K562 (cell line): ENCODE data around the gene AKT2. TPM values are rescaled to one million over a fixed set of nuclear protein-coding genes. Genes with fewer than 3 reads are reported as not detected.
A peak's percentile ranks its signal among the peaks of the same experiment; 100 is the strongest.

ENCODE experiments used
- BCOR ChIP-seq: fragments of 450-650 bp; IDR thresholded peaks from 2 replicates; pipeline ENCODE4 v1.6.1; 2016
- CBX3 ChIP-seq, 2 experiments: IDR thresholded peaks; 1 replicate in 1 of 2; 2 replicates in 1 of 2; pipeline ENCODE4 v1.6.1; 2012; ENCODE audit warnings: inconsistent platforms in 2 of 2, low read length in 2 of 2, borderline replicate concordance in 1 of 2, control low read depth in 1 of 2
- CBX8 ChIP-seq: fragments of 200-600 bp; sonication (generic); IDR thresholded peaks from 2 replicates; pipeline ENCODE4 v1.6.1; 2012; ENCODE audit warnings: borderline replicate concordance, mixed run types, low read depth, mild to moderate bottlenecking, moderate library complexity, mixed read lengths, low read length, control low read depth, inconsistent platforms; ENCODE audit not compliant: poor library complexity, severe bottlenecking; ENCODE audit errors: extremely low read depth
- CEBPG ChIP-seq, 3 experiments: fragments of 200-800 bp in 1 of 3; sonication (Bioruptor generic) in 1 of 3; sonication (generic) in 1 of 3; formaldehyde crosslinking in 1 of 3; IDR thresholded peaks in 2 of 3; conservative IDR thresholded peaks in 1 of 3; 2 replicates each; pipeline versions ENCODE4 v1.6.1 to v1.8.0; 2016 to 2022; ENCODE audit warnings: missing compliant biosample characterization in 2 of 3, missing genetic modification characterization in 2 of 3, mild to moderate bottlenecking in 1 of 3, missing genetic modification reagents in 1 of 3
- DIDO1 ChIP-seq: fragments of 450-650 bp; IDR thresholded peaks from 2 replicates; pipeline ENCODE4 v1.6.1; 2016; ENCODE audit warnings: low read depth, missing biosample characterization, missing genetic modification characterization
- EP300 ChIP-seq: IDR thresholded peaks from 2 replicates; pipeline ENCODE4 v1.6.1; 2012; ENCODE audit warnings: low read length, improper control_type of control experiment
- KAT7 ChIP-seq: sonication (generic); formaldehyde crosslinking; IDR thresholded peaks from 2 replicates; pipeline ENCODE4 v1.8.0; 2022; ENCODE audit warnings: missing genetic modification reagents, mild to moderate bottlenecking, borderline replicate concordance
- KDM2B ChIP-seq: fragments of 250-450 bp; sonication (Bioruptor Pico); IDR thresholded peaks from 2 replicates; pipeline ENCODE4 v1.8.0; 2021; ENCODE audit warnings: mild to moderate bottlenecking, moderate library complexity
- NFYB ChIP-seq: IDR thresholded peaks from 2 replicates; pipeline ENCODE4 v1.6.1; 2011; ENCODE audit warnings: mild to moderate bottlenecking, moderate library complexity; ENCODE audit not compliant: insufficient read length; ENCODE audit errors: extremely low read depth
- RBFOX2 ChIP-seq: fragments of 200-400 bp; formaldehyde crosslinking; IDR thresholded peaks from 2 replicates; pipeline ENCODE4 v1.6.1; 2017; ENCODE audit warnings: low read depth, mild to moderate bottlenecking, low read length, moderate library complexity
- SMARCA5 ChIP-seq: fragments of 450-650 bp; IDR thresholded peaks from 2 replicates; pipeline ENCODE4 v1.6.1; 2016
- STAT5A ChIP-seq: IDR thresholded peaks from 2 replicates; pipeline ENCODE4 v1.6.1; 2012; ENCODE audit warnings: low read length, inconsistent platforms, borderline replicate concordance
- ZNF133 ChIP-seq: fragments of 250-450 bp; sonication (Bioruptor Pico); IDR thresholded peaks from 2 replicates; pipeline ENCODE4 v1.4.0; 2020; ENCODE audit warnings: mild to moderate bottlenecking
- ZNF184 ChIP-seq: sonication (generic); formaldehyde crosslinking; IDR thresholded peaks from 2 replicates; pipeline ENCODE4 v1.5.0; 2020; ENCODE audit warnings: missing genetic modification reagents
- ZNF274 ChIP-seq: IDR thresholded peaks from 2 replicates; pipeline ENCODE4 v1.6.1; 2011; ENCODE audit warnings: low read depth, mild to moderate bottlenecking, low read length, moderate library complexity, borderline replicate concordance
- ZNF311 ChIP-seq: fragments of 250-450 bp; sonication (Bioruptor Pico); IDR thresholded peaks from 2 replicates; pipeline ENCODE4 v1.4.0; 2020; ENCODE audit warnings: mild to moderate bottlenecking, moderate library complexity
- ZNF696 ChIP-seq: fragments of 250-450 bp; sonication (Bioruptor Pico); conservative IDR thresholded peaks from 2 replicates; pipeline ENCODE4 v1.4.0; 2020; ENCODE audit warnings: mild to moderate bottlenecking, moderate library complexity
- polyA plus RNA-seq, 8 experiments: library from polyadenylated mRNA; depleted of rRNA in 4 of 8; stranded (reverse) in 5 of 8; unstranded in 3 of 8; fragments of >200 nt; fragmentation: Nextera tagmentation in 2 of 8; fragmentation: Illumina TruSeq in 1 of 8; extraction: Ambion mirVana in 2 of 8; extraction: Trizol in 1 of 8; gene quantifications; 2 replicates each; pipeline versions ENCODE4 v1.2.1 to v1.2.3, GENCODE V29; 2011 to 2014; ENCODE audit warnings: inconsistent platforms in 1 of 8, missing spikeins in 1 of 8
- total RNA-seq, 7 experiments: library from RNA; depleted of rRNA in 6 of 7; stranded (reverse); fragments of >200 nt in 6 of 7; fragmentation: Illumina TruSeq in 2 of 7; extraction: Trizol in 2 of 7; gene quantifications; 2 replicates each; pipeline versions ENCODE4 v1.2.1 to v1.2.3, GENCODE V29; 2011 to 2021; ENCODE audit warnings: low replicate concordance in 1 of 7
- TF ChIP-seq, protein P1 (sequence below): sonication (generic); IDR thresholded peaks from 2 replicates; pipeline ENCODE4 v1.6.1; 2016
- TF ChIP-seq, protein P2 (sequence below): sonication (generic); formaldehyde crosslinking; IDR thresholded peaks from 2 replicates; pipeline ENCODE4 v1.5.0; 2020; ENCODE audit warnings: missing genetic modification reagents
- TF ChIP-seq, protein P3 (sequence below): sonication (generic); formaldehyde crosslinking; IDR thresholded peaks from 2 replicates; pipeline ENCODE4 v1.8.1; 2023; ENCODE audit warnings: mild to moderate bottlenecking, missing genetic modification reagents
- TF ChIP-seq, protein P4 (sequence below): fragments of 450-650 bp; IDR thresholded peaks from 2 replicates; pipeline ENCODE4 v1.6.1; 2017; ENCODE audit warnings: antibody characterized with exemption, mild to moderate bottlenecking

The AKT2 gene
- total and polyA plus RNA-seq, 9 of the 15 experiments (the other 6 are each of a cell fraction or from before 2014, with no cell fraction given): 1.1 to 132 (median 67.7) TPM

DNA sequence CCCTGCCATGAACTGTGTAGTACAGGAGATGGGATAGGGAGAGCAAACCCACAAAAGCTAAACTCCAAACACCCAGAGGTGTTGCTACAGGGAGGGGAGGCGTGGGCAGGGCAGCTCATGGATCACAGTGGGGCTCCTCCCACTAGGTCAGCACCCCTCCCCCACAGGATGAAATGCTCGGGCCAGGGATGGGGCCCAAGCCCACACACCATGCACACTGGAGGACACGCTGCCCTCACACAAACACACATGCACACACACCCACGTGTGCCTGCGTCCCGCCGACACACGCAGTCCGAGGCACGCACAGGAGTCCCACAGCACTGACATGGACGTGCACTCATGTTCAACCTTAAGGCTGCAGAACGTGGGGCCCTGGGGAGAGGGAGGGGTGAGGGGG is 52.7 kb downstream of the AKT2 start (continued):
- TF ChIP-seq CEBPG (CRISPR knock-in tag; IDR thresholded peaks at IDR 0.05) (no peak), CEBPG (tag; conservative IDR thresholded peaks at IDR 0.05 in 1 of 2, IDR thresholded peaks at IDR 0.05 in 1 of 2) (no peak), CBX3 (IDR thresholded peaks at IDR 0.05; ENCODE audit: borderline replicate concordance in 1 of 2, low read length in 2 of 2) (no peak; a peak in 1 of 3 replicates), NFYB (no peak), STAT5A (no peak), CBX8 (no peak), KDM2B (no peak), KAT7 (no peak), ZNF696 (CRISPR knock-in tag) (no peak), SMARCA5 (no peak), ZNF184 (CRISPR knock-in tag) (no peak), ZNF133 (no peak), ZNF274 (no peak), BCOR (no peak), RBFOX2 (no peak), DIDO1 (tag) (no peak), EP300 (no peak), ZNF311 (no peak)
- TF ChIP-seq, protein P1, sequence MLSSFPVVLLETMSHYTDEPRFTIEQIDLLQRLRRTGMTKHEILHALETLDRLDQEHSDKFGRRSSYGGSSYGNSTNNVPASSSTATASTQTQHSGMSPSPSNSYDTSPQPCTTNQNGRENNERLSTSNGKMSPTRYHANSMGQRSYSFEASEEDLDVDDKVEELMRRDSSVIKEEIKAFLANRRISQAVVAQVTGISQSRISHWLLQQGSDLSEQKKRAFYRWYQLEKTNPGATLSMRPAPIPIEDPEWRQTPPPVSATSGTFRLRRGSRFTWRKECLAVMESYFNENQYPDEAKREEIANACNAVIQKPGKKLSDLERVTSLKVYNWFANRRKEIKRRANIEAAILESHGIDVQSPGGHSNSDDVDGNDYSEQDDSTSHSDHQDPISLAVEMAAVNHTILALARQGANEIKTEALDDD: no peak
- TF ChIP-seq, protein P2, sequence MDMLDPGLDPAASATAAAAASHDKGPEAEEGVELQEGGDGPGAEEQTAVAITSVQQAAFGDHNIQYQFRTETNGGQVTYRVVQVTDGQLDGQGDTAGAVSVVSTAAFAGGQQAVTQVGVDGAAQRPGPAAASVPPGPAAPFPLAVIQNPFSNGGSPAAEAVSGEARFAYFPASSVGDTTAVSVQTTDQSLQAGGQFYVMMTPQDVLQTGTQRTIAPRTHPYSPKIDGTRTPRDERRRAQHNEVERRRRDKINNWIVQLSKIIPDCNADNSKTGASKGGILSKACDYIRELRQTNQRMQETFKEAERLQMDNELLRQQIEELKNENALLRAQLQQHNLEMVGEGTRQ (CRISPR knock-in tag): no peak
- TF ChIP-seq, protein P3, sequence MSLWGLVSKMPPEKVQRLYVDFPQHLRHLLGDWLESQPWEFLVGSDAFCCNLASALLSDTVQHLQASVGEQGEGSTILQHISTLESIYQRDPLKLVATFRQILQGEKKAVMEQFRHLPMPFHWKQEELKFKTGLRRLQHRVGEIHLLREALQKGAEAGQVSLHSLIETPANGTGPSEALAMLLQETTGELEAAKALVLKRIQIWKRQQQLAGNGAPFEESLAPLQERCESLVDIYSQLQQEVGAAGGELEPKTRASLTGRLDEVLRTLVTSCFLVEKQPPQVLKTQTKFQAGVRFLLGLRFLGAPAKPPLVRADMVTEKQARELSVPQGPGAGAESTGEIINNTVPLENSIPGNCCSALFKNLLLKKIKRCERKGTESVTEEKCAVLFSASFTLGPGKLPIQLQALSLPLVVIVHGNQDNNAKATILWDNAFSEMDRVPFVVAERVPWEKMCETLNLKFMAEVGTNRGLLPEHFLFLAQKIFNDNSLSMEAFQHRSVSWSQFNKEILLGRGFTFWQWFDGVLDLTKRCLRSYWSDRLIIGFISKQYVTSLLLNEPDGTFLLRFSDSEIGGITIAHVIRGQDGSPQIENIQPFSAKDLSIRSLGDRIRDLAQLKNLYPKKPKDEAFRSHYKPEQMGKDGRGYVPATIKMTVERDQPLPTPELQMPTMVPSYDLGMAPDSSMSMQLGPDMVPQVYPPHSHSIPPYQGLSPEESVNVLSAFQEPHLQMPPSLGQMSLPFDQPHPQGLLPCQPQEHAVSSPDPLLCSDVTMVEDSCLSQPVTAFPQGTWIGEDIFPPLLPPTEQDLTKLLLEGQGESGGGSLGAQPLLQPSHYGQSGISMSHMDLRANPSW (CRISPR knock-in tag): no peak
- TF ChIP-seq, protein P4, sequence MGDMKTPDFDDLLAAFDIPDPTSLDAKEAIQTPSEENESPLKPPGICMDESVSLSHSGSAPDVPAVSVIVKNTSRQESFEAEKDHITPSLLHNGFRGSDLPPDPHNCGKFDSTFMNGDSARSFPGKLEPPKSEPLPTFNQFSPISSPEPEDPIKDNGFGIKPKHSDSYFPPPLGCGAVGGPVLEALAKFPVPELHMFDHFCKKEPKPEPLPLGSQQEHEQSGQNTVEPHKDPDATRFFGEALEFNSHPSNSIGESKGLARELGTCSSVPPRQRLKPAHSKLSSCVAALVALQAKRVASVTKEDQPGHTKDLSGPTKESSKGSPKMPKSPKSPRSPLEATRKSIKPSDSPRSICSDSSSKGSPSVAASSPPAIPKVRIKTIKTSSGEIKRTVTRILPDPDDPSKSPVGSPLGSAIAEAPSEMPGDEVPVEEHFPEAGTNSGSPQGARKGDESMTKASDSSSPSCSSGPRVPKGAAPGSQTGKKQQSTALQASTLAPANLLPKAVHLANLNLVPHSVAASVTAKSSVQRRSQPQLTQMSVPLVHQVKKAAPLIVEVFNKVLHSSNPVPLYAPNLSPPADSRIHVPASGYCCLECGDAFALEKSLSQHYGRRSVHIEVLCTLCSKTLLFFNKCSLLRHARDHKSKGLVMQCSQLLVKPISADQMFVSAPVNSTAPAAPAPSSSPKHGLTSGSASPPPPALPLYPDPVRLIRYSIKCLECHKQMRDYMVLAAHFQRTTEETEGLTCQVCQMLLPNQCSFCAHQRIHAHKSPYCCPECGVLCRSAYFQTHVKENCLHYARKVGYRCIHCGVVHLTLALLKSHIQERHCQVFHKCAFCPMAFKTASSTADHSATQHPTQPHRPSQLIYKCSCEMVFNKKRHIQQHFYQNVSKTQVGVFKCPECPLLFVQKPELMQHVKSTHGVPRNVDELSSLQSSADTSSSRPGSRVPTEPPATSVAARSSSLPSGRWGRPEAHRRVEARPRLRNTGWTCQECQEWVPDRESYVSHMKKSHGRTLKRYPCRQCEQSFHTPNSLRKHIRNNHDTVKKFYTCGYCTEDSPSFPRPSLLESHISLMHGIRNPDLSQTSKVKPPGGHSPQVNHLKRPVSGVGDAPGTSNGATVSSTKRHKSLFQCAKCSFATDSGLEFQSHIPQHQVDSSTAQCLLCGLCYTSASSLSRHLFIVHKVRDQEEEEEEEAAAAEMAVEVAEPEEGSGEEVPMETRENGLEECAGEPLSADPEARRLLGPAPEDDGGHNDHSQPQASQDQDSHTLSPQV: 0 out of 2 replicates have a peak, but pooled peaks have one; percentile 21
